ENCODE measurements around the gene AK1. TPM values are rescaled to one million over a fixed set of nuclear protein-coding genes. Genes with fewer than 3 reads are reported as not detected.
"Not testable (repeated sequence)": the region's sequence is repeated elsewhere in the genome, so short reads cannot be mapped to it uniquely, and the experiment has no call there.

The AK1 gene
- total RNA-seq, 1 experiment from 2014 or later: 18.5 TPM

DNA sequence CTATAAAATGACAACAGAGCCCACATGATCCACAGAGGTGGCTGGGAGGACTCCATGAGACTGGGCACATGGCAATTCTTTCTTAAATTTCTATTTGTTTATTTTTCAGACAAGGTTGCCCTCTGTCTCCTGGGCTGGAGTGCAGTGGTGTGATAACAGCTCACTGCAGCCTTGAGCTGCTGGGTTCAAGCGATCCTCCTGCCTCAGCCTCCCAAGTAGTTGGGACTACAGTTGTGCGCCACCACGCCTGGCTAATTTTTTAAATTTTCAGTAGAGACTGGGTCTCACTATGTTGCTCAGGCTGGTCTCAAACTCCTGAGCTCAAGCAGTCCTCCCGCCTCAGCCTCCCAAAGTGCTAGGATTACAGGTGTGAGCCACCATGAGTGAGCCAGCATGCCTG lies 31.9 kb downstream of the AK1 start:
- H3K27me3 ChIP-seq (ENCODE audit: control insufficient read depth, insufficient read depth, low read length); H3K36me3 ChIP-seq (replicated peaks; ENCODE audit: control insufficient read depth, insufficient read depth, low read length); DNase-seq; H3K4me3 ChIP-seq (ENCODE audit: insufficient read depth, low read depth, low read length): not testable (repeated sequence)

DNA sequence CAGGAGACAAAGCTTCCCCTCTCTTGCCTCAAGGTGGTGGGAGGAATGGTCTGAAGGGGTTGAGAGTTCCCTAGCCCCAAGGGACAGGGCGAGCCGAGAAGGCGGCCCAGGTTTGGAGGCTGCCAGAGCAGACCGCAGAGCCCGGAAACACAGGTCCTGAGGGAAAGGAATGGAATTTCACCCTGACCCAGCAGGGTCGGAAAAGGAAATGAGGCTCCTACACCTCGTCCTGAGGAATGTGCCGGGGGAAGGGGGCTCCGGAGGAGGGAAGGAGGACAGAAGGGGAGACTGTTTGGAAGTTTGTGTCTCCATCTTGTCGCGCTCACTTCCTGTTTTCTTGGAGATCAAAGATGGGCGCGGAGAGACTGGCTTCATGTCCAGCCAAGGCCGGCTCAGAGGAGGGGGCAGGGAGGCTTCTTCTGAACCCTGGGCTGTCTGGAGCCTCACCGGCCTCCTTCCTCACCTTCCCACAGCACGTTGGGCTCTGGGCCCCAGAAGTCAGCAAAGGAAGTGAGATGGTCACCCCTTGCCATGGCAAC lies 32.6 kb downstream of the AK1 start:
- DNase-seq: peak; percentile 79

DNA sequence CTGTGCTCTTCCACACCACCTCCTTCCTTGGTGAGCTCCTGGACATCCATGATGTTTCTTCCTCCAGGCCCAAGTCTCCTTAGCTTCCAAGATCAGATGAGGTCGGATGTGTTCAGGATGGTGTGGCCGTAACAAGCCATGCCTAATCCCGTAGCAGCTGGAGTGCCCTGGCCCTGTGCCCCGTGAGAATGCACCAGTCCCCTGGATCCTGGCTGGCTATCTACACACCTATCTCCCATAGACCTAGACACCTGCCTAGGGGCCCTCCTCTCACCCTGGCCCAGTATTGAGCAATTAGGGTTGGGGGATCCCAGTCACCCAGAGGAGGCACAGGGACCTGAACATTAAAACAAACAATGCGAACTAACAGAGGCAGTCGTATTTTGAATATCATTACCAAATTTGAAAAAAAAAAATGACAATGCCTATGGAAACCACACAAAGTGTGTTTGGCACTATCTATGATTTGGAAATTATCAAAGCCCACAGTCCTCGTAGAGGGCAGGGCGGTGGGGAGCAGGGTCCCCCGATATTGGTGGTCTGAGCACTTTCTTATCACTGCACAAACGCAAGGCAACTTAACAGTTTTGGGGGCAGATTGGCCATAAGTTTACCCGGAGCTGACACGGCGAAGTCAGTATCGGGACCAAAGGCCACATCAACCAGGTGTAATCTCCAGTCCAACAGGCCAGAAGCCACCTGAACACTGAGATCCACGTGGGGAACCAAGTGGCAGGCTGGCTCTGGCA lies 36.2 kb downstream of the AK1 start:
- no peaks in the 10 kb centered on the region for H3K36me3 ChIP-seq (replicated peaks; ENCODE audit: control insufficient read depth, insufficient read depth, low read length)
- no peaks in the 10 kb centered on the region for H3K27me3 ChIP-seq (ENCODE audit: control insufficient read depth, insufficient read depth, low read length)
- no peak overlapping the region for H3K4me3 ChIP-seq (ENCODE audit: insufficient read depth, low read depth, low read length)
- DNase-seq: no peak

More for the DNA sequence above, 32.6 kb downstream of the AK1 start:
- no peaks in the 10 kb centered on the region for H3K36me3 ChIP-seq (replicated peaks; ENCODE audit: control insufficient read depth, insufficient read depth, low read length)
- no peaks in the 10 kb centered on the region for H3K27me3 ChIP-seq (ENCODE audit: control insufficient read depth, insufficient read depth, low read length)
- no peak overlapping the region for H3K4me3 ChIP-seq (ENCODE audit: insufficient read depth, low read depth, low read length)

DNA sequence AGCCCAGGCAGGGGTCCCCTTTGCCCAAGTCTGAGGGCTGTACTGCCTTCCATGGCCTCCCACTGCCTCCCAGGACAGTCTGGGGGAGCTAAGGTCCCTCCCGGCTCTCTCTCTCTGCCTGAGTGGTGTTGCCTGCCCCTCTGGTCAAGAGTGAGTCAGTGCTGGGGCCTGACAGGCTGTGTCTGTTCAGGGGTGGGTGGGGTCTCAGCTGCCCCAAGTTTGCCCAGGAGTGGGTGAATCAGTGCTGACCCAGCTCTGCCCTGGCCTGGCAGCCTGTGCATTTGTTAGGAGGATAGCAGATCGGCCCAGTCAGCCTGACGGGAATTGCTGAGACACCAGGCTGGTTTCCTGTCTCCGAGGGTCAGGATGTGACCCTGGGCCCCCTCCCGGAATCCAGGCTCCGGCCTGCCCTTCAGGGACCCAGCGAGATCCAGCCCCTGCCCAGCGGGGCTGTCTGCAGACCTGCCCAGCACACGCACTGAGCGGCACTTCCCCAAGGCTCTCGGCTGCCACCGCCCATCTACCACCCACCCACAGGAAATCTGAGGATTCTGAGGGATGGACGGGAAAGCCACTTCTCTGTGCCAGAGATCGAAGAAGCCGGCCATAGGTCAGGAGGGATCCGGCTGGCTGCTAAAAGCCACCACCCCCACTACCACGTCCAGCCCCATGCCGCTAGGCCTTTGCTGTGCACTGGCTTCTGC lies 38.9 kb downstream of the AK1 start:
- Histone ChIP-seq H3K36me3 (replicated peaks; ENCODE audit: control insufficient read depth, insufficient read depth, low read length) (no peaks in the 10 kb centered on the region), H3K27me3 (ENCODE audit: control insufficient read depth, insufficient read depth, low read length) (no peaks in the 10 kb centered on the region), H3K4me3 (ENCODE audit: insufficient read depth, low read depth, low read length) (no peak overlapping the region)
- peak; percentile 66 for DNase-seq

DNA sequence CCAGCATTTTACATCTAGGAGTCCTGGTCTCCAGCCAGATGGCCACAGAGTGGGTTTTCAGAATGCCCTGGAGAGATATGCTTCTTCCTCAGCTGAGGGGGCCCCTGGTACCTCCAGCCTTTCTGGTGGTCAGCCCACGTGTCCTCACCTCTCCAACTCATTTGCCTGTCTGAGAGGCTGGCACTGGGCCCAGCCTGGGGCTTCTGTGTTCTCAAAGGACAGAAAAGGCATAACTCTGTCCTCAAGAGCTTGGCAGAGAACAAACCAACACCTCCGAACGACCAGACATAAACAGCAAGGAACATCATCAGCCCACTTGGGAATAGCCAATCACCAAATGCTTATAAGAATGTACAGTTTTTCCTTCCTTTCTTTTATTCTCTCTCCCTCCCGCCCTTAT lies 40.1 kb downstream of the AK1 start:
- H3K36me3 ChIP-seq (replicated peaks; ENCODE audit: control insufficient read depth, insufficient read depth, low read length): no peaks in the 10 kb centered on the region

DNA sequence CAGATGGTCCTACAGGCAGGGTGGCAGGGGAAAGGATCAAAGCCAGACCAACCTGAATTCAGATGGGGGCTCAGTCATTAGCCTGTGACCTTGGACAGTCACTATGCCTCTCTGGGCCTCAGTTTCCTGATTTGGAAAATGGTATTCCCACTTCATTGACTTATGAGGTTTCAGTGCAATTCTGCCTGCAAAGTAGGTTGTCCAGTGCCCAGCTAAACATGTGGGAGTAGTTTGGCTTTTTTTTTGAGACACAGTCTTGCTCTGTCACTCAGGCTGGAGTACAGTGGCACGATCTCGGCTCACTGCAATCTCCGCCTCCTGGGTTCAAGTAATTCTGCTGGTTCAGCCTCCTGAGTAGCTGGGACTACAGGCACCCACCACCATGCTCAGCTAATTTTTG lies 40.9 kb downstream of the AK1 start:
- H3K4me3 ChIP-seq (ENCODE audit: insufficient read depth, low read depth, low read length); H3K27me3 ChIP-seq (ENCODE audit: control insufficient read depth, insufficient read depth, low read length); H3K36me3 ChIP-seq (replicated peaks; ENCODE audit: control insufficient read depth, insufficient read depth, low read length); DNase-seq: not testable (repeated sequence)

More for the DNA sequence above, 40.1 kb downstream of the AK1 start:
- Histone ChIP-seq H3K4me3 (ENCODE audit: insufficient read depth, low read depth, low read length) (no peak overlapping the region), H3K27me3 (ENCODE audit: control insufficient read depth, insufficient read depth, low read length) (no peaks in the 10 kb centered on the region)
- no peak for DNase-seq

DNA sequence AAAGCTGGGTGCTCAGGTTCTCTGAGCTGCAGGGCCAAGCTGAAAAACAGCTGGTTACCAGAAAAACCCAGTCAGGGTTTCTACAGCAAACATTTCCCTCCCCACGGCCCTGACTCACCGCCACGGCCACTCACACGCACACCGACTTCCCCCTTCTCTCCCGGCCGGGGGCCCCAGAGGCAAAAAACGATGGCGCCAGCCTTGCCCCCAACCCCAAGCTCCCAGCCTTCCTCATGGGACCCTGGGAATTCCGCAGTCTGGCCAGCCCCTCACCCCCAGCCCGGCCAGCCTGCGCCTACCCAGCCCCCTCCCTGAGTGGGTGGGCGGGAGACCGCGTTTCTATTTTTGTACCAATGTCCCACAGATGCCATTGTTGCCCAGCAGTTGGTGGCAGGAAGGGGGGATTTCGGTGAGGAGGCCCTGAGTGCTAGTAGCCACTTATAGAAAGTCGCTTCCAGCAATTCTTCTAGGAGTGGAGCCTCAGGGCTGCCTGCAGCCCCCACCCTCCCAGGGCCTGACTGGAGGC lies 41.4 kb downstream of the AK1 start:
- H3K4me3 ChIP-seq (ENCODE audit: insufficient read depth, low read depth, low read length): no peak overlapping the region
- H3K36me3 ChIP-seq (replicated peaks; ENCODE audit: control insufficient read depth, insufficient read depth, low read length): no peaks in the 10 kb centered on the region
- H3K27me3 ChIP-seq (ENCODE audit: control insufficient read depth, insufficient read depth, low read length): no peaks in the 10 kb centered on the region
- DNase-seq: peak; percentile 64

DNA sequence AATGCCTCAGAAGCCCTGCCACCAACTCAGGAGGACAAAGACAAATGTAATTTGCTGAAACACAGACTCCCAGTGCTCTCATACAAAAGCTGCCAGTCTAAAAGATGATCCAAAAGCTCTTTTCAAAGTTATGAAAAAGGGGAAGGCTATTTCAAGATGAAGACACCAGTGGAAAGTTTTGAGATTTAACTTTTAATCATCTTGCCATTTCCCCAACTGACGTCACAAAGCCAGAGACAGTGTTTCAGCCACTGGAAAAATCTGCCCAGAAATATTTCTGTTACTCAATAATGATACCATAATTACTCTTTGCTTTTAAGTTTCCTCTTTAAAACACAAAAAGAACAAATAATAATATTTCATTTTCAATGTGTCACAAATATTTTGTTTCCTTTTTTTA lies 43.9 kb downstream of the AK1 start:
- Histone ChIP-seq H3K27me3 (ENCODE audit: control insufficient read depth, insufficient read depth, low read length) (no peaks in the 10 kb centered on the region), H3K4me3 (ENCODE audit: insufficient read depth, low read depth, low read length) (no peak overlapping the region), H3K36me3 (replicated peaks; ENCODE audit: control insufficient read depth, insufficient read depth, low read length) (no peaks in the 10 kb centered on the region)
- DNase-seq: no peak

DNA sequence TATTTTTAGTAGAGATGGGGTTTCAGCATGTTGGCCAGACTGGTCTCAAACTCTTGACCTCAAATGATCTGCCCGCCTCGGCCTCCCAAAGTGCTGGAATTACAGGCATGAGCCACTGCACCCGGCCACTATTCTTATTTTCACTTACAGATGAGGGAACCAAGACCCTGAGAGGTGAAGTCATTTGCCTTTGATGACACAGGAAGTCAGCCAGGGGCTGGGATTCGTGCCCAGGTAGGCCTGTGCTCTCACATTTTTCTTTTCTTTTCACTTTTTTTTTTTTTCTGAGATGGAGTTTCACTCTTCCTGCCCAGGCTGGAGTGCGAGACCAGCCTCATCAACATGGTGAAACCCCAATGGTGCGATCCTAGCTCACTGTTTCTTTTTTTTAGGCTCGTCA lies 45.2 kb downstream of the AK1 start:
- DNase-seq: no peak
- no peaks in the 10 kb centered on the region for H3K27me3 ChIP-seq (ENCODE audit: control insufficient read depth, insufficient read depth, low read length)
- H3K36me3 ChIP-seq (replicated peaks; ENCODE audit: control insufficient read depth, insufficient read depth, low read length): no peaks in the 10 kb centered on the region
- H3K4me3 ChIP-seq (ENCODE audit: insufficient read depth, low read depth, low read length): no peak overlapping the region

DNA sequence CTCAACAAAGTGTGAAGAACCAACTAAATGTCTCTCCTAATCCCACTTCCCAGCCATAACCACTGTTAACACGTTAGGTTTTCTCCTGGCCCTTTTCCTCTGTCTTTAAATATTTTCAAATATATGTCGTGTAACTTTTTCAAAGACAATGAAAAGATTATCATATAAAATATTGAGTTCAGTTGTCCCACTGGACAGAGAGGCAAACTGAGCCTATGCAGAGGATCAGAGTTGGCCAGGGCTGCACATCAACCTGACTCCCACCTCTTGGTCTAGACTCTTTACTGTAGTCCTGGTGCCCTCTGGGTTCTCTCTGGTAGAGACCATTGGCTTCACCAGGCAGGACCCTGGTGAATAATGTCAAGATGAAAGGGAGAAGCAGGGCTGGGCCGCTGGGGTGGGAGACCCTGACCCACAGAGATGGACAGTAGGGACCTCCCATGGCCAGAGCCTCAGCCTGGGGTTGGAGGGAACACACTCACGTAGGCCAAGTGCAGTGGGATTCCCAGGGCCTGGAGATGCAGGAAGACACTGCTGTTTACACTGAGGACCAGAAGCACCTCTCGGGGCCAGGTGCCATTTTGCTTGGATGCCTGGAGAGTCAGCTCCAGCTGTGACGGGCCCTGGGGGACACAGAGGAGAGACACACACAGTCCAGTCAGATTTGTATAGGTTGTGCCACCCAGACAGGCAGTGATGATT lies 48.1 kb downstream of the AK1 start:
- DNase-seq: no peak

DNA sequence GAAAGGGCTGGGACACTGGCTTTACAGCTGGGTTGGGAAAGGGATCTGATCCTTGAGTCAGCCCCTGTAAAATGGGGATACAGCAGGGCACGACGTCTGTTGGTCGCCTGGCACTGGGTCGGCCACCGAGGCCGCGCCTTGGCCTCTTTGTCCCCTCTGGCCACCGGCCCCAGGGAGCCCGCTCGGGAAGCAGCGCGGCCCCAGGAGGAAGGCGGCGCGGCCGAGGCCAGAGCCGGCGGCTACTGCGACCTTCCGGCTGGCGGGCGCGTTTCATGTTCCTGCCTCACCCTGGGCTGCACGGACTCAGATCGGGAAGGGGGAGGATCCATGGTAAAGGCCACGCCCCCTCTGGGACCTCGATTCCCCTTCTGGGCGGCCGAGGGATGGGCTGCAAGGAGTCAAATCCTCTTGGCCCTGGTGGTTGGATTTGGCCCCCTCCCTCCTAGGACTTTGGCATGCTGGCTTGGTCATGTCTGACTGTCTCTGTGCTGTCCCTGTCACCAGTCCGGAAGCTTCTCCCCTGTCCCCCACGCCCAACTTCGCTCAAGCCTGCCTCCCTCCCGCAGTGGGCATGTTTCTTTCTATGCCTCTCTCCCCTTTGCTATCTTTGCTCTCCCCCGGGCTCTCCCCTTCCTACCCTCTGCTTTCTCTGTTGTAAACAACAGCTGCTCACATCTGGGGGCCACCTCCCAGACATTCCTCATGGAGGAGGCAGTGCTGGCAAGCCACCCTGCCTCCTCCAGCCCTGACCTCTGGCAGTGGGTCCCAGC lies 49.0 kb downstream of the AK1 start:
- H3K4me3 ChIP-seq (ENCODE audit: insufficient read depth, low read depth, low read length): peak overlapping the region; percentile 40
- peak; percentile 98 for DNase-seq
- peaks cover 4% of the 10 kb centered on the region; the same call in 1 of the 2 replicates for H3K27me3 ChIP-seq (ENCODE audit: control insufficient read depth, insufficient read depth, low read length)
- no peaks in the 10 kb centered on the region for H3K36me3 ChIP-seq (replicated peaks; ENCODE audit: control insufficient read depth, insufficient read depth, low read length)

More for the DNA sequence above, 48.1 kb downstream of the AK1 start:
- Histone ChIP-seq H3K4me3 (ENCODE audit: insufficient read depth, low read depth, low read length) (no peak overlapping the region), H3K36me3 (replicated peaks; ENCODE audit: control insufficient read depth, insufficient read depth, low read length) (no peaks in the 10 kb centered on the region), H3K27me3 (ENCODE audit: control insufficient read depth, insufficient read depth, low read length) (peaks cover 4% of the 10 kb centered on the region; the same call in 1 of the 2 replicates)

DNA sequence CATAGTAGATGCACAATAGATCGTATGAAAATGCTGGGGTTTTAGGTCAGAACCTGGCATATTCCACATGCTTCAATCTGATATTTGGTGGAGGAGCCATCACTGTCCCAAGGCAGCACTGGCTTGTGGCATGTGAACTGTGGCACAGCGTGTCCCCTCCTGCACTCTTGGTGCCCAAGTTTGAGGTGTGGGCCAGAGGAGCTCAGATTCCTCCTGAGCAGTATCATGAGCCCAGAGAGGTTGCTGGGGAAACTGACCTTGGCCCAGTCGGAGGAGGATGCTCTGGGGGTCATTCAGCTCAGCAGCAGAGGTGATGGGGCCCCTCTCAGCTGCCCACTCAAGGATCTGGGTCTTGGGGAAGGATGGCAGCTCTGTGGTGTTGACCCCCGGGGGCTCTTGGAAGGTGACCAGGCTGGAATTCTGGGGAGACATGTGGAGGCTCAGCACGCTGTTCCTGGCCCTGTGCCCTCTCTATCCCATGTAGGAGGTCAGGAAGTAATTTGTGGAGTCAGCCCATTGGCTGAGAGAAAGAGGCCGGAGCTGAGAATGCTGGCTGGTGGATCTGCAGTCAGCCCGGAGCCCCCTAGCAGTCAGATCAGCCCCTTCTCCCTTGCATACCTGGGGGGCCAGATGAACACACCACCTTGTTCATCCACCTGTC lies 51.1 kb downstream of the AK1 start:
- no peak for DNase-seq
- Histone ChIP-seq H3K4me3 (ENCODE audit: insufficient read depth, low read depth, low read length) (no peak overlapping the region), H3K27me3 (ENCODE audit: control insufficient read depth, insufficient read depth, low read length) (peaks cover 4% of the 10 kb centered on the region; the same call in 1 of the 2 replicates), H3K36me3 (replicated peaks; ENCODE audit: control insufficient read depth, insufficient read depth, low read length) (no peaks in the 10 kb centered on the region)

DNA sequence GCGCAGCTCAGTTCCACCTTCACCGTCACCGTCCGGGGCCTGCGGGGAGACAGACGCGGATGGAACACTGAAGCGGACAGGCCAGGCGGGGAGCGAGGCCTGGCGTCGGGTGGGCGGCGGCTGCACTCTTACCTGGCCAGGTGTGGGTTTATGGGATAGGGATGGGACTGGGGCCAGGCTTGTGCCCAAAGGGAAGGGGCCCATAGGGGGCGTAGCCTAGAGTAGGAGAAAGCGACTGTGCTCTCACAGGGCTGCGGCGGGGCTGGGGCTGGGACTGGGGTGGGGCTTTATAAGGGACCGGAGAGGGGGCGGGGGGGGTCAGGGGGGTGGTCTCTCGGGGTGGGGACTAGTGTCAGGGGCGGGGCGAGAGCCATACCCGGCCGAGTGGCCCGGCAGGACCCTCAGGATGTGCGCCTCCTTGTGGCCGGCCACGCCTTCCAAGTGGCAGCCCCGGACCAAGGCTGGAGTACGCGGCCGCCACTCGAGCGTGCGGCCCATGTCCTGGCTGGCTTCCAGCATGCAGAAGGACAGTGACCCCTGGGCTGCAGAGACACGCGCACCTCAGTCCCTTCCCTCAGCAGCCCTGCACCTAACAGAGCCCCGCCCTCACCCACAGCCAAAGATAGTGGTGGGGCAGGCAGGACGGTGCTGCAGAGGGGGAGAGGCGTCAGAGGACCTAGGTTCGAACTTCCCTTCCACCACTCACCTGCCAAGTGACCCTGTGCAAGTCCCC lies 52.0 kb downstream of the AK1 start:
- peak; percentile 99 for DNase-seq
- Histone ChIP-seq H3K27me3 (ENCODE audit: control insufficient read depth, insufficient read depth, low read length) (peaks cover 4% of the 10 kb centered on the region; the same call in 1 of the 2 replicates), H3K36me3 (replicated peaks; ENCODE audit: control insufficient read depth, insufficient read depth, low read length) (no peaks in the 10 kb centered on the region), H3K4me3 (ENCODE audit: insufficient read depth, low read depth, low read length) (peak overlapping the region; percentile 26; the same call in 1 of the 2 replicates)

Measured in H7 (cell line).